Activated T-helper 1 cell treated with anti-CD3 and anti-CD28 coated beads, Interleukin-12 subunit alpha, Interleukin-12 subunit beta, Interleukin-2, Interleukin-4 antibody, amounts not matched to agents 30 ng/mL and 10 ng/mL and 1 ng/mL, durations not matched to agents 14 hours and 24 hours and 36 hours (primary cell): ENCODE measurements around the gene CAPN7. TPM values are rescaled to one million over a fixed set of nuclear protein-coding genes. Genes with fewer than 3 reads are reported as not detected.

Source experiments
- DNase-seq: peaks from one replicate; pipeline ENCODE4 v3.0.0; 2021; ENCODE audit warnings: low spot score
- H3K27ac Mint-ChIP-seq: one replicate; pipeline ENCODE4 v1.8.0; 2021; ENCODE audit warnings: mild to moderate bottlenecking, mixed read lengths
- H3K27me3 Mint-ChIP-seq: one replicate; pipeline ENCODE4 v1.8.0; 2022; ENCODE audit warnings: mild to moderate bottlenecking, moderate library complexity, mixed read lengths; ENCODE audit not compliant: insufficient read depth
- H3K36me3 Mint-ChIP-seq: one replicate; pipeline ENCODE4 v1.8.0; 2021; ENCODE audit warnings: low read depth, mixed read lengths
- H3K4me1 Mint-ChIP-seq: one replicate; pipeline ENCODE4 v1.8.0; 2021; ENCODE audit warnings: low read depth, mixed read lengths
- H3K4me3 Mint-ChIP-seq: one replicate; pipeline ENCODE4 v1.8.0; 2021; ENCODE audit warnings: mild to moderate bottlenecking, moderate library complexity, mixed read lengths
- H3K9me3 Mint-ChIP-seq: one replicate; pipeline ENCODE4 v1.8.0; 2021; ENCODE audit warnings: mixed read lengths
- intact Hi-C: fragments of 100-400 bp; cut with micrococcal nuclease; formaldehyde crosslinking; loops from one replicate; pipeline ENCODE4 v1.15.1; 2024
- total RNA-seq: library from RNA; stranded (reverse); gene quantifications from 2 replicates; pipeline ENCODE4 v1.2.3, GENCODE V29; 2022

The CAPN7 gene
- total RNA-seq, 1 donor from 2014 or later: 26.0 TPM

- Mint-ChIP-seq H3K36me3 (peaks cover 2% of the 10 kb centered on the region), H3K27me3 (peaks cover 1% of the 10 kb centered on the region), H3K9me3 (no peaks in the 10 kb centered on the region), H3K27ac (peak overlapping the region; percentile 86), H3K4me3 (peak overlapping the region; percentile 91), H3K4me1 (peaks cover 27% of the 10 kb centered on the region)
- intact Hi-C loops: loop anchor here (1.0 to 10.0 kb wide), 21 partner anchors 62 to 1308 kb away; partner anchors contain the start of genes ANKRD28, BTD, CCDC174 and DPH3
- peak; percentile 23 for DNase-seq
These were observed 873 bp downstream of the CAPN7 start for GRCh38 chr3:15206662-15207576.

- intact Hi-C loops: loop anchor here (2.0 to 10.0 kb wide), 11 partner anchors 103 to 1307 kb away; partner anchors contain the start of genes ANKRD28, CCDC174, DPH3 and LSM3
- Mint-ChIP-seq H3K4me3 (peak overlapping the region; percentile 75), H3K4me1 (peaks cover 22% of the 10 kb centered on the region), H3K36me3 (peaks cover 6% of the 10 kb centered on the region), H3K9me3 (no peaks in the 10 kb centered on the region), H3K27me3 (peaks cover 1% of the 10 kb centered on the region), H3K27ac (peak overlapping the region; percentile 45)
- DNase-seq: no peak
These were observed 1.9 kb downstream of the CAPN7 start for GRCh38 chr3:15207836-15208504.

GRCh38 chr3:15211937-15212336 is 5.9 kb downstream of the CAPN7 start:
- no peak for DNase-seq
- Mint-ChIP-seq H3K9me3 (no peaks in the 10 kb centered on the region), H3K36me3 (peaks cover 17% of the 10 kb centered on the region), H3K4me1 (peaks cover 14% of the 10 kb centered on the region), H3K27ac (no peak overlapping the region), H3K4me3 (no peak overlapping the region), H3K27me3 (no peaks in the 10 kb centered on the region)
- intact Hi-C loops: no loop called here

- H3K36me3 Mint-ChIP-seq: peaks cover 37% of the 10 kb centered on the region
- intact Hi-C loops: no loop called here
- H3K27me3 Mint-ChIP-seq: no peaks in the 10 kb centered on the region
- H3K4me1 Mint-ChIP-seq: no peaks in the 10 kb centered on the region
- no peak for DNase-seq
- H3K4me3 Mint-ChIP-seq: no peak overlapping the region
- H3K9me3 Mint-ChIP-seq: no peaks in the 10 kb centered on the region
- no peak overlapping the region for H3K27ac Mint-ChIP-seq
These were observed 8.7 kb downstream of the CAPN7 start for GRCh38 chr3:15214758-15215157.

- H3K4me1 Mint-ChIP-seq: no peaks in the 10 kb centered on the region
- no peaks in the 10 kb centered on the region for H3K9me3 Mint-ChIP-seq
- no peaks in the 10 kb centered on the region for H3K27me3 Mint-ChIP-seq
- H3K36me3 Mint-ChIP-seq: peaks cover 42% of the 10 kb centered on the region
- no peak for DNase-seq
- H3K27ac Mint-ChIP-seq: no peak overlapping the region
- no peak overlapping the region for H3K4me3 Mint-ChIP-seq
- intact Hi-C loops: no loop called here
These were observed 9.9 kb downstream of the CAPN7 start for GRCh38 chr3:15215996-15216395.

GRCh38 chr3:15216501-15216900 is 10.5 kb downstream of the CAPN7 start:
- no peak overlapping the region for H3K27ac Mint-ChIP-seq
- no peaks in the 10 kb centered on the region for H3K9me3 Mint-ChIP-seq
- H3K4me3 Mint-ChIP-seq: no peak overlapping the region
- H3K36me3 Mint-ChIP-seq: peaks cover 44% of the 10 kb centered on the region
- no peak for DNase-seq
- no peaks in the 10 kb centered on the region for H3K27me3 Mint-ChIP-seq
- no peaks in the 10 kb centered on the region for H3K4me1 Mint-ChIP-seq
- intact Hi-C loops: no loop called here

GRCh38 chr3:15217011-15217671 is 11.1 kb downstream of the CAPN7 start:
- Mint-ChIP-seq H3K4me3 (no peak overlapping the region), H3K36me3 (peaks cover 44% of the 10 kb centered on the region), H3K4me1 (no peaks in the 10 kb centered on the region), H3K9me3 (no peaks in the 10 kb centered on the region), H3K27ac (no peak overlapping the region), H3K27me3 (no peaks in the 10 kb centered on the region)
- no peak for DNase-seq
- intact Hi-C loops: no loop called here

- intact Hi-C loops: no loop called here
- Mint-ChIP-seq H3K4me1 (no peaks in the 10 kb centered on the region), H3K27ac (no peak overlapping the region), H3K27me3 (no peaks in the 10 kb centered on the region), H3K36me3 (peaks cover 46% of the 10 kb centered on the region), H3K9me3 (no peaks in the 10 kb centered on the region), H3K4me3 (no peak overlapping the region)
- DNase-seq: no peak
These were observed 11.8 kb downstream of the CAPN7 start for GRCh38 chr3:15217841-15218267.

- H3K36me3 Mint-ChIP-seq: peaks cover 45% of the 10 kb centered on the region
- no peaks in the 10 kb centered on the region for H3K9me3 Mint-ChIP-seq
- no peak overlapping the region for H3K27ac Mint-ChIP-seq
- no peak overlapping the region for H3K4me3 Mint-ChIP-seq
- no peak for DNase-seq
- H3K27me3 Mint-ChIP-seq: no peaks in the 10 kb centered on the region
- intact Hi-C loops: no loop called here
- no peaks in the 10 kb centered on the region for H3K4me1 Mint-ChIP-seq
These were observed 12.6 kb downstream of the CAPN7 start for GRCh38 chr3:15218689-15219088.

- no peak overlapping the region for H3K4me3 Mint-ChIP-seq
These were observed 14.0 kb downstream of the CAPN7 start for GRCh38 chr3:15220056-15220455.

GRCh38 chr3:15220661-15221060 is 14.6 kb downstream of the CAPN7 start:
- Mint-ChIP-seq H3K9me3 (no peaks in the 10 kb centered on the region), H3K4me3 (no peak overlapping the region), H3K27me3 (no peaks in the 10 kb centered on the region), H3K36me3 (peaks cover 43% of the 10 kb centered on the region), H3K4me1 (no peaks in the 10 kb centered on the region), H3K27ac (no peak overlapping the region)
- DNase-seq: no peak
- intact Hi-C loops: no loop called here

More at GRCh38 chr3:15220056-15220455, 14.0 kb downstream of the CAPN7 start:
- no peaks in the 10 kb centered on the region for H3K27me3 Mint-ChIP-seq
- peaks cover 43% of the 10 kb centered on the region for H3K36me3 Mint-ChIP-seq
- intact Hi-C loops: no loop called here
- no peak for DNase-seq
- H3K9me3 Mint-ChIP-seq: no peaks in the 10 kb centered on the region
- H3K27ac Mint-ChIP-seq: no peak overlapping the region
- no peaks in the 10 kb centered on the region for H3K4me1 Mint-ChIP-seq

GRCh38 chr3:15221574-15222217 is 15.7 kb downstream of the CAPN7 start:
- Mint-ChIP-seq H3K4me1 (peaks cover 2% of the 10 kb centered on the region), H3K27ac (no peak overlapping the region), H3K36me3 (peaks cover 42% of the 10 kb centered on the region), H3K4me3 (no peak overlapping the region), H3K27me3 (no peaks in the 10 kb centered on the region), H3K9me3 (no peaks in the 10 kb centered on the region)
- DNase-seq: no peak
- intact Hi-C loops: no loop called here
